OCI-LY7 (cell line): ENCODE measurements around the gene PAM16. TPM values are rescaled to one million over a fixed set of nuclear protein-coding genes. Genes with fewer than 3 reads are reported as not detected.

Experiments used
- BruUV-seq: library from RNA; stranded (reverse); fragments of 400-500 nt; replicated peaks from 2 replicates; lab custom pipeline; 2021; lab: Mats Ljungman, UMichigan
- CTCF ChIA-PET: fragments of 300-600 bp; sonication (Branson Sonifier 250); formaldehyde crosslinking; loops from one replicate; lab custom pipeline; 2022; ENCODE audit warnings: antibody characterized with exemption; ENCODE audit not compliant: unreplicated experiment; lab: Charles Lee
- POLR2A ChIA-PET: fragments of 300-600 bp; sonication (Branson Sonifier 250); formaldehyde crosslinking; loops from one replicate; lab custom pipeline; 2022; ENCODE audit warnings: antibody characterized with exemption; lab: Charles Lee
- DNase-seq: peaks from one replicate; pipeline ENCODE4 v3.0.0-alpha.2; 2015; ENCODE audit warnings: low spot score
- H2AFZ ChIP-seq: fragments of 200-600 bp; sonication (generic), shearing (Covaris generic); 2 replicates; pipeline ENCODE4 v1.6.1; 2014; ENCODE audit warnings: mild to moderate bottlenecking, antibody characterized with exemption, low read length, moderate library complexity
- H3K27ac ChIP-seq: fragments of 200-600 bp; sonication (generic); 2 replicates; pipeline ENCODE4 v1.5.1; 2014; ENCODE audit warnings: mixed run types, low read depth, mild to moderate bottlenecking, moderate library complexity, low read length, inconsistent platforms; ENCODE audit not compliant: poor library complexity, severe bottlenecking
- H3K36me3 ChIP-seq: fragments of 200-600 bp; sonication (generic); 2 replicates; pipeline ENCODE4 v1.6.1; 2014; ENCODE audit warnings: mild to moderate bottlenecking, antibody characterized with exemption, low read length, moderate library complexity, mixed read lengths; ENCODE audit not compliant: insufficient read depth
- H3K4me1 ChIP-seq: fragments of 200-600 bp; sonication (generic); 2 replicates; pipeline ENCODE4 v1.5.1; 2014; ENCODE audit warnings: mild to moderate bottlenecking, low read length; ENCODE audit not compliant: insufficient read depth, poor library complexity, severe bottlenecking
- H3K4me2 ChIP-seq: fragments of 200-600 bp; sonication (generic); 2 replicates; pipeline ENCODE4 v1.6.1; 2014; ENCODE audit warnings: mild to moderate bottlenecking, low read length
- H3K4me3 ChIP-seq: fragments of 200-600 bp; sonication (generic); 2 replicates; pipeline ENCODE4 v1.5.1; 2014; ENCODE audit warnings: mild to moderate bottlenecking, low read depth, low read length; ENCODE audit not compliant: poor library complexity, severe bottlenecking
- H3K79me2 ChIP-seq: fragments of 200-600 bp; sonication (generic); 2 replicates; pipeline ENCODE4 v1.6.1; 2016; ENCODE audit warnings: low read depth, mild to moderate bottlenecking, low read length, moderate library complexity, mixed read lengths; ENCODE audit not compliant: insufficient read depth
- H3K9me2 ChIP-seq: fragments of 200-600 bp; sonication (generic); 2 replicates; pipeline ENCODE4 v1.6.1; 2016; ENCODE audit warnings: mild to moderate bottlenecking, low read length, mixed read lengths; ENCODE audit not compliant: insufficient read depth
- H3K9me3 ChIP-seq: fragments of 200-600 bp; sonication (generic); 2 replicates; pipeline ENCODE4 v1.6.1; 2014; ENCODE audit warnings: mild to moderate bottlenecking, mixed run types, low read length, mixed read lengths
- H4K20me1 ChIP-seq: fragments of 200-600 bp; sonication (generic); 2 replicates; pipeline ENCODE4 v1.6.1; 2014; ENCODE audit warnings: mild to moderate bottlenecking, antibody characterized with exemption, low read length, moderate library complexity, mixed read lengths; ENCODE audit not compliant: insufficient read depth
- EZH2phosphoT487 ChIP-seq: fragments of 200-600 bp; sonication (generic); IDR thresholded peaks from 2 replicates; pipeline ENCODE4 v1.6.1; 2018; ENCODE audit warnings: low read depth, borderline replicate concordance, mild to moderate bottlenecking, mixed run types, antibody characterized with exemption, low read length, moderate library complexity, mixed read lengths
- intact Hi-C: fragments of 100-400 bp; cut with micrococcal nuclease; formaldehyde crosslinking; loops from one replicate; pipeline ENCODE4 v1.10.0; 2022; ENCODE audit not compliant: unreplicated experiment
- total RNA-seq, 2 experiments: library from RNA; depleted of rRNA in 1 of 2; stranded (reverse); fragments of >200 nt in 1 of 2; shearing (Covaris generic) in 1 of 2; gene quantifications; 2 replicates each; pipeline ENCODE4 v1.2.3, GENCODE V29; 2014 to 2022
- TF ChIP-seq, protein P1 (sequence below): fragments of 200-600 bp; sonication (generic); conservative IDR thresholded peaks from 2 replicates; pipeline ENCODE4 v1.5.1; 2014; ENCODE audit warnings: mild to moderate bottlenecking, antibody characterized with exemption, low read length, moderate library complexity, mixed read lengths

PAM16 gene
- total RNA-seq, 2 experiments from 2014 or later = 80.6 to 82.4 TPM

DNA sequence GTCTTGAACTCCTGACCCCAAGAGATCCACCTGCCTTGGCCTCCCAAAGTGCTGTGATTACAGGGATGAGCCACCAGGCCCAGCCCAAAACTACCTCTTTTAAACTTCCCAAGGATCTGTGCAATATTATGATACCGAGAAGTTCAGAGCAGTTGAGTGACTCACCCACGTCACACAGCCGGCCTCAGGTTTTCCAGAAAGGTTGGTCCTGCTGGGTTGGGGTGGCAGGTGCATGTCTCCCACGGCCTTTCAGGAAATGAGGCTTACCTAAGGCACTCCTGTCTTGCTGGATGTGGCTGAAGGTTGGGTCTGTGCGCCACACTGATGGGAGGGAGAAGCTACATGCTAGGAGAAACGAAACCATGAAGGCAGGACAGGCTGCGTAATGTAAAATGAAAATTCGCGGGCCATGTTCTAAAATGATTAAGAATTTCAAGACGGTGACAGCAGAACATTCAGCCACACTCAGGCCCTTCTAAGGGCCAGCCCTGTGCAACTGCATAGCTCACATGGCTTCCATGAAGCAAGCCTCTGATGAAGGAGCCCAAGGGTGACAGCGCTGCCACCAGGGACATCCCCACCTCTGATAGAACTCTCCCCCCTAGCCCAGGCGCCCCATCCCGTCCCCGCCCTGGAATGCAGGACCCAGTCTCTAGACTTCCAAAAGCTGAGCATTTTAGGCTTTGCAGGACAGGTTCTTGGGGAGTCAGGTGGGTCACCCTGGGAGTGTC, 41.9 kb downstream of the PAM16 start:
- Histone ChIP-seq H2AFZ (peak overlapping the region; percentile 43; the same call in 1 of the 2 replicates), H3K9me3 (no peaks in the 10 kb centered on the region), H3K4me1 (peaks cover 42% of the 10 kb centered on the region), H3K9me2 (no peaks in the 10 kb centered on the region), H3K4me2 (peak overlapping the region; percentile 60; the same call in 1 of the 2 replicates), H3K79me2 (peaks cover 30% of the 10 kb centered on the region), H3K36me3 (peaks cover 20% of the 10 kb centered on the region), H4K20me1 (no peaks in the 10 kb centered on the region; the same call in 1 of the 2 replicates), H3K27ac (peak overlapping the region; percentile 90), H3K4me3 (no peak overlapping the region)
- intact Hi-C loops = loop anchor here (1.0 to 5.0 kb wide), 4 partner anchors 21 to 313 kb away; partner anchors contain the start of genes CORO7, HMOX2 and MGRN1
- no peak for TF ChIP-seq EZH2phosphoT487
- TF ChIP-seq, protein P1, sequence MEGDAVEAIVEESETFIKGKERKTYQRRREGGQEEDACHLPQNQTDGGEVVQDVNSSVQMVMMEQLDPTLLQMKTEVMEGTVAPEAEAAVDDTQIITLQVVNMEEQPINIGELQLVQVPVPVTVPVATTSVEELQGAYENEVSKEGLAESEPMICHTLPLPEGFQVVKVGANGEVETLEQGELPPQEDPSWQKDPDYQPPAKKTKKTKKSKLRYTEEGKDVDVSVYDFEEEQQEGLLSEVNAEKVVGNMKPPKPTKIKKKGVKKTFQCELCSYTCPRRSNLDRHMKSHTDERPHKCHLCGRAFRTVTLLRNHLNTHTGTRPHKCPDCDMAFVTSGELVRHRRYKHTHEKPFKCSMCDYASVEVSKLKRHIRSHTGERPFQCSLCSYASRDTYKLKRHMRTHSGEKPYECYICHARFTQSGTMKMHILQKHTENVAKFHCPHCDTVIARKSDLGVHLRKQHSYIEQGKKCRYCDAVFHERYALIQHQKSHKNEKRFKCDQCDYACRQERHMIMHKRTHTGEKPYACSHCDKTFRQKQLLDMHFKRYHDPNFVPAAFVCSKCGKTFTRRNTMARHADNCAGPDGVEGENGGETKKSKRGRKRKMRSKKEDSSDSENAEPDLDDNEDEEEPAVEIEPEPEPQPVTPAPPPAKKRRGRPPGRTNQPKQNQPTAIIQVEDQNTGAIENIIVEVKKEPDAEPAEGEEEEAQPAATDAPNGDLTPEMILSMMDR = no peak
- CTCF ChIA-PET = interaction anchor here (1.0 to 1.3 kb wide), 2 partner anchors 17 to 19 kb away, joined by 4 read pairs; no protein-coding TSS in a partner anchor
- peak; percentile 25 for DNase-seq
- BruUV-seq = no TSS peak
- POLR2A ChIA-PET = interaction anchor here (0.5 kb wide), 1 partner anchor 162 kb away, joined by 4 read pairs; no protein-coding TSS in a partner anchor

DNA sequence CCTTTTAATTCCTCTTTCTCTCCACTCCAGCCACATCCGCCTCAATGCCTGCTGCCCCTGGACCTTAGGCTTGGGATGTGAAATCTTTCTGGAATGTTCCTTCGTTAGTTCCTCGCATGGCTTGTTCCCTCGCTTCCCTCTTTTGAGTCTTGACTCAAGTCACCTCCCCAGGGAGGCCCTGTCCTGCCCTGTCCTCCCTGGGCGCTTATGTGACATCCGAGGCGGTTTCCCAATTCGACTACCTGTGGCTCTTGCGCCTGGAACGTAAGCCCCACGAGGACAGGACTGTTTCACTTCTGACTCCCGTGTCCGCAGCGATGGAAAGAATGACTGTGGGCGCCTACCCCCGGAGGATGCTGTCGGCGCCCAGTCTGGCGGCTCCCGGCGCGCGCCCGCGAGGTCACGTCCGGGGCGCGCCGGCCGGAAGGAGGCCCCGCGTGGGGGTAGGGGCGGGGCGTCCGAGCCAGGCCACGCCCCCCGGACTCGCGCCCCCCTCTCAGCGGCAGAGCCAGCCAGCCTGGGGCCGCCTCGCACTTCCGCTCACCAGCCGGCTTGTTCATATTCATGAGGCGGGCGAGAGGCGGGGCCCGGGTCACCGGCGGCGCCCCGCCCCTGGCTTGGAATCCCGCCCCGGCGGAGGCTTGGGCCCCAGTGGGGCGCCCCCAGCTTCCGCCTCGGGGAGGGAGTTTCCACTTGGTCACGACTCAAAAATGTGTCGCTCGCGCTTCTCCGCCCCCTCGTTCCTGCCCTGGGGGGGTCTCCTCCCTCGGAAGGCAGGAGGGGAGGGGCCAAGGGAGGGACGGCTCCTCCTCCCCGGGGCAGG, 43.7 kb downstream of the PAM16 start:
- intact Hi-C loops = loop anchor here (2.0 to 5.0 kb wide), 4 partner anchors 35 to 315 kb away; partner anchors contain the start of genes CORO7, HMOX2, MGRN1 and TFAP4
- no TSS peak for BruUV-seq
- TF ChIP-seq EZH2phosphoT487 = no peak
- TF ChIP-seq, protein P1 = no peak
- H3K36me3 ChIP-seq = peaks cover 37% of the 10 kb centered on the region
- peak overlapping the region; percentile 90 for H3K27ac ChIP-seq
- H3K4me2 ChIP-seq = peak overlapping the region; percentile 96
- H3K79me2 ChIP-seq = peaks cover 46% of the 10 kb centered on the region
- H3K9me3 ChIP-seq = no peaks in the 10 kb centered on the region
- peak overlapping the region; percentile 91 for H3K4me3 ChIP-seq
- peak; percentile 98 for DNase-seq
- no peaks in the 10 kb centered on the region; the same call in 1 of the 2 replicates for H4K20me1 ChIP-seq
- no peaks in the 10 kb centered on the region for H3K9me2 ChIP-seq
- peaks cover 44% of the 10 kb centered on the region for H3K4me1 ChIP-seq
- ChIA-PET POLR2A (interaction anchor here (0.6 kb wide), 1 partner anchor 15 kb away, joined by 3 read pairs; no protein-coding TSS in a partner anchor), CTCF (interaction anchor here (1.0 kb wide), 2 partner anchors 17 to 21 kb away, joined by 3 read pairs; no protein-coding TSS in a partner anchor)
- H2AFZ ChIP-seq = peak overlapping the region; percentile 71
